Activated CD4-positive, alpha-beta T cell treated with anti-CD3 and anti-CD28 coated beads, Interleukin-2, amount 50 U/mL, for 24 hours (primary cell): ENCODE measurements around the gene KANSL1L.
"Not testable (repeated sequence)": the region's sequence is repeated elsewhere in the genome, so short reads cannot be mapped to it uniquely, and the experiment has no call there.

Experiments
- DNase-seq, 2 donors: peaks; one replicate each; pipeline ENCODE4 v3.0.0-alpha.2; 2020; ENCODE audit warnings: low read depth in 1 of 2, low spot score in 1 of 2

Gene KANSL1L

DNA sequence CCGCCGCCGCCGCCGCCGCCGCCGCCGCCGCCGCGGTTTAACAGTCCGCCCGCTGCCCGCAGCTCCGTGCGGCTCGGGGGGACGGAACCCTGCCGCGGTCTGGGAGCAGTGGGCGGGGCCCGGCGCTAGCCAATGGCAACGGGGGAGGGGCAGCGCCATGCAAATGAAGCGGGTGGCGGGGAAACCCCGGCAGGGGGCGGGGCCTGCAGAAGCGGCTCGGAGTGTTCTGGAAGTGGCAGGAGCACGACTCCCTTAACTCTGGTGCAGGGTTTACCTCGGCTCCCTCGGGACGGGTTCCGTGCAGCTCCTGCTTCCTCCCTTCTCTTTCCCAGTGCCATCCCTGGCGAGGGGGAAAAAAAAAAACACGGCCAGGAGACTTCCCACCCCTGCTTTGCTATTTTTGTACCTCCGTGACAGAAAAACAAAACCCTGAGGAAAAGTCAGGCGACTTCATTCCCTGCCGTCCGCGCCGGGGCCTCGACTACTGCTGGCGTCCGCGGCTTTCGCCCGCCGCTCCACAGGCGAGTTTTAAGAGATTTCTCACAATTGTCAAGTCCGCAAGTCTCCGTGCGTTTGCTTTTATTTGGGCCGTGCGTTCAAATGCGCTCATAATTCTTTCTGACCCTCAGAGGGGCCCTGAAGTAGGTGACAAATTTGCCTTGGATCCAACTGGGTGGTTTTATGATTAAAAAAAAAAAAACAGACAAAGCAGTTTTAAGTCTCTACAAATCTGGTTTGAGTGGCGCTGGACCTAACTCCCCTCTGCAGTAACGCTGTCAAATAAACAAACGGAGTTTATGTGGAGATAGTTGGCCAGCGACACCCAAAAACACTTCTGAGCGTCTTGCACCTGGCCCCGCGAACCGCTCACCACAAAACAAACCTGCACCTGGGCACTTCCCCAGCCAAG lies at the start of gene KANSL1L:
Gene KANSL1L, minus strand, starts transcription at position 101 of the 910 bp plus-strand sequence. CDS start 16,827 bp downstream, outside the sequence.
- peak; percentile 91 to 95 for DNase-seq

DNA sequence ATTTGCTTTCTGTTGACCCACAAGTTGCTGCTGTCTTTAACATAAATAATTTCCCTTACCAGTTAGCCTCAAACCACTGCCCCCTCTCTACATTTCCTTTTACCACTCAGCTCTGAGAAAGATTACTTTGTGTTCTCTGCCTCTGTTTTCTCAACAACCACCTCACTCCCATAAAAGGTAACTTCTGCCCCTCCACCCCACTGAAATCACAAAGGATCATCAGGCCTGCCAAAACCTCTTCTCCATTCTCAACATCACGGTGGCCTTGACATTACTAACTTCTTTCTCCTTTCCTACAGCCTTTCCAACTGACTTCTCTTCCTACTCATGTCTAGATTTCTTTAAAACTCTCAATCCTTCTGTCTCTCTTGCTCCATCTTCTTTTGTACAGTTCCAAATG lies 43.9 kb upstream of the KANSL1L start:
- no peak for DNase-seq

GRCh38 chr2:210210185-210210584 lies 39.0 kb upstream of the KANSL1L start:
- no peak for DNase-seq

GRCh38 chr2:210207929-210208328 lies 36.7 kb upstream of the KANSL1L start:
- no peak for DNase-seq

DNA sequence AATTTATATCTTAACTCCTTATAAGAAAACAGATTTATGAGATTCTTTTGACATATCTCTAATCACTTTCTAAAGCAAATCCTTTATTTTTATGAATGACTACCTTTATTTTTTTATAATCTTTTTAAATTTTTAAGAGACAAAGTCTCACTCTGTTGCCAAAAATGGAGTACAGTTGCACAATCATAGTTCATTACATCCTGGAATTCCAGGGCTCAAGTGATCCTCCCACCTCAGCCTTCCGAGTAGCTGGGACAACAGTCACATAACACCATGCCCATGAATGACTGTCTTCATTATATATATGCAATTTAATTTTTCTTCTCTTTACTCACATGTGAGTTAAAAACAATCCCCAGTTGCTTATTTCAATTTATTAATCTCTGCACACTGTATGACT lies 32.3 kb upstream of the KANSL1L start:
- DNase-seq: no peak

DNA sequence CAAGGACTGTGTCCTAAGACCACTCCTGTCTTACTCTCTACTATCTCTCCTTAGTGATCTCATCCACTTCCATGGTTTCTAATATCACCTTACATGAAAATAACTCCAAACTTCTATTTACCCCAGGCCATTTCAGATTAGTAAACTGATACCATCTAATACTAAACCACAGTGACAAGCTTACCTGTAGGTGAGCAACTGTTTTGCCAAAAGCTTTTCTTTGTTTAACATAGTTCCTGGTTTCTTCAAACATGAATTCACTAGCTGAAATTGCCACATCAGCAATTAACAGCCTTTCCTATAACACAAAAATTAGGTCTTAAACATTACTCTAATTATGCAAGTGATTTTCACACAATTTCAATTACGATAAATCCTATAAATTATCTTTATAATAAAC lies 31.9 kb upstream of the KANSL1L start:
- DNase-seq: no peak

DNA sequence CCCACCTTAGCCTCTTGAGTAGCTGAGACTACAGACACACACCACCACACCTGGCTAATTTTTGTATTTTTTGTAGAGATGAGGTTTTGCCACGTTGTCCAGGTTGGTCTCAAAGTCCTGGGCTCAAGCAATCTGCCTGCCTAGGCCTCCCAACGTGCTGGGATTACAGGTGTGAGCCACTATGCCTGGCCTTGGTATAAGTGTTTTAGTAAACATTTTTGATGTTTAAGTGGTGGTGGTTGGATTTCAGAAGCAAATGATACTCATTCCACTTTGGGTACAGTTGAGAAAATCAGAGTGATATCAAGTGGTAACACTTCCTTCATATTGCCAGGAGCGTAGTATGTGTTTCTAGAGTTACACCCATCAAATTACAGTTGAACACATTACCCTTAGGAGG lies 28.6 kb upstream of the KANSL1L start:
- DNase-seq: no peak

DNA sequence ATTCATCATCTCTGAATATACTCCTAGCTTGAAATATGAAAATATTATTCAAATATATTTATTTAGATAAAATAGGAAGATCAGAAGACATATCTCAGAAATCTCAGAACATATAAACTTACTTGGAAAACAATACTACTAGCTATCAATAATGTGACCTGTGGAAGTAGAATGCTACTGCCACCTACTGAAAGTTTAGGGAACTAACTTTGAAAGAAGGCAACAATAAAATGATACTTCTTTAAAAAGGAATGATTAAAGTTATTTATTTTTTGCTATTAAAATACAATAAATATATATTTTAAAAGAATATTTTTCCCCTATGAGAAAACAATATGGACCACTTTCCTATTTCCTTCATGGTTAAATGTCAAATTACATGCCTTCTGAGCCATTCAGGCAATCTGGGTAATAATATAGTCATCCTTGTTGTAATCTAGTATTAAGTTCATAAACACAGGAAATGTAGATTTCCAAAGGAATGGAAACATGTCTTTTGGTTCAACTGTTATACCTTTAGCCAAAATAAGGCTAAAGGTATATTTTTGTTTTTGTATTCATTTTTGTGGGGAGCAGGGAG lies 28.1 kb upstream of the KANSL1L start:
- DNase-seq: no peak

DNA sequence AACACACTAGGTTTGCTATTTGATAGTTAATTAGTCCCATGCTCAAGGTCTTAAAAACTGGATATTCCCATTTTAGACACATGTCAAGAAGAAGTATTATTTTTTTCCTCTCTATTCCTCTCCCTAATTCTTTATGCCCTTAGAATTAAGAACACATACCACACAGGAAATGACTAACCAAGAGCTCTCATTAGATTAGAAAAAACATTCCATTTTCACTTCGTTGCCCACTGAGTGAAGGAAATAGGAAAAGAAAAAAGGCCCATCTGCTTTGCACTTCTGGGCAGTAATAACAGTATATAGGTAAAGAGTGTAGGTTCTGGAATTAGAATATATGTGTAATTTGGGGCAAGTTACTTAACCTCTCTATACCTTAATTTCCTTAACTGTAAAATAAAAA lies 27.1 kb upstream of the KANSL1L start:
- no peak for DNase-seq

DNA sequence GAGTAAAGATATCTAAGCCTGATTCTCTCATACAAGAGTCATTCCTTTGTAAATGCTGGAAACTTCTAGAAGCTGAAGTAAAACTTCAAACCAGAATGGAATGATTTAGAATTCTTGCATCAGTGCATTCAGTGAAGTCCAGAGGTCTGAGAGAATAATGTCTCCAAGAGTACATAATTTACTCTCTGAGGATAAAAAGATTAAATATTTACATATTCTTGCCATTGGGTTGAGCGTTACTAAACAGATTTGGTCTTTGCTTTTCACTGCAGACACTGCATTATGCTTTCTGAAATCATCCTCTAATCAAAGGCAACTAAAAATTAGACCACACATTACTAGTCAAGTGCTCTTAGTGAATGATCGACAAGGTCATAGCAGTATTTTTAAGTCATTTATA lies 26.5 kb upstream of the KANSL1L start:
- no peak for DNase-seq

DNA sequence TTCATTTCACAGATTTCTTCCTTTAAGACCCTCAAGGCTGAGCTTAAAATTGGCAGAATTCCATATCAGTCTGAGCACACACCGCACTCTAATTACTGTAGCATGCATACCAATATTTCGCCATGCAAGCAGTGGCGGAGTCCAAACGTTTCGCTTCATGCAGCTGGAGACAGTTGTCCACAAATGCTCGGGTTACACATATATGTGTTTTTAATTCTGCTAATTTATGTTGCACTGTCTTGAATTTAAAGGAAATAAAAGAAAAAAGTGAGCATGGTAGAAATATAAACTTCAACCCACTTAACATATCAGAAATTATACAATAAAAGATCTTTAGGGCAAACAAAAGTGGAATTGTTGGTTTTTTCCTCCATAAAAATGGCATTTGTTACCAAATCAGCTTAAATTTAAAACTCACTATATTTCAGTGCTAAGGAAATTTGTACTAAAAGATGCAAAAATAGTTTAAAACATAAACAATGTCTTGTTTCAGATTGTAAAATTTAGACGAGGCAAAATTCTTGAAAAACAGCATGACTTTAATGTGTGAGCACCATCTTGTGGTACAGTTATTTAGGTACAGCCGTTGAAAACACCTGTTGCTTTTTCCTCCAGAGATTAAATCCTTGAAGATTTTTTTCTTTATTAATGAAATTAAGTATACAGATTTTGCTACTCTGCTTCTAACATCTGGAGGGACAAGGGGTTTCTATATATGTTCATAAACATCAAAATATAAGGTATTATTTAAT lies 24.1 kb upstream of the KANSL1L start:
- no peak for DNase-seq

GRCh38 chr2:210190345-210190744 lies 19.1 kb upstream of the KANSL1L start:
- no peak for DNase-seq

DNA sequence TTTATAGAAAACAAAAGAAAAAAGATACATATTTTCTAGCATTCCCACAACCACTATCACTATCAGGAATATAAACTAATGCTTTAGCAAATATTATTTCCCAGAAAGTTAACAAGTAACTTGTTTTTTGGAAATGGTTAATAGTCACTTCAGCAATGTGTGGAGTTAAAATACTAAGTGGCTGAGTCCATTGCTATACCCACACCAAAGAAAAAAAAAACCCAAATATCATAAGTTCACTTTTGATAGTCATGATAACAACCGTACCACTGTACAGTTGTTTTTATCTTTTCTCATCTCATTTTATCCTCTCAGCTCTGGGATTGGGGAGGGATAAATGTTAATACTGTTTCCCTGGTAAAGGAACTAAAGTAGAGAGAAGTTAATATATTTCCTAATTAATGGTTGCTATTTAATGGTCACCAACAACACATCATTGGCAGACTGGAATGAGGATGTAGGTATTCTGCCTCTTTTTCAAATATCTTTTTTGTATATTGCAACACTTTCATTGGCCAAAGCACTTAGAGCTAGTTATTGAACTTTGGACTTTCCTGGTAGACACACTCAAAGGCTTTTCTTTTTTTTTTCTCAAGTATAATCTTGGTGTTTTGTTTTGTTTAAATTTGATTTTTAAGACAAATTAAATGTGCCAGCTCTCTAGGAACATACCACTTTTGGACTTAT lies 18.4 kb upstream of the KANSL1L start:
- no peak for DNase-seq

DNA sequence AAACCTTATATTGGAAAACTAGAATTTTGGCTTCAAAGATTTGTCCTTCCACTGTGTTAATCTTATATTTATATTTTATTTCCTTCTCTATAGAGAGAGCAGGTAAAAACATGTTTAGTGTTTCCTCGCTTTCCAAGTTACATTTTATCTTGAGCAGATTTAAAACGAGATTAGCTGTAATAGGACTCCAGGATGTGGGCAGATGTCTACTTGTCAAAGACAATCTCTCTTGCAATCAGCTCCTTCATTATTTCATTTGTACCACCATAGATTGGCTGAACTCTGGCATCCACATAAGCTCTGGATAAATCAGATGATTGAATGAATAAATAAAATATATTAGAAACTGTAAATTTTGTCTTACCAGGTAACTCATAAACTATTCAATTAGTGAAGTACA lies 17.5 kb upstream of the KANSL1L start:
- no peak for DNase-seq

DNA sequence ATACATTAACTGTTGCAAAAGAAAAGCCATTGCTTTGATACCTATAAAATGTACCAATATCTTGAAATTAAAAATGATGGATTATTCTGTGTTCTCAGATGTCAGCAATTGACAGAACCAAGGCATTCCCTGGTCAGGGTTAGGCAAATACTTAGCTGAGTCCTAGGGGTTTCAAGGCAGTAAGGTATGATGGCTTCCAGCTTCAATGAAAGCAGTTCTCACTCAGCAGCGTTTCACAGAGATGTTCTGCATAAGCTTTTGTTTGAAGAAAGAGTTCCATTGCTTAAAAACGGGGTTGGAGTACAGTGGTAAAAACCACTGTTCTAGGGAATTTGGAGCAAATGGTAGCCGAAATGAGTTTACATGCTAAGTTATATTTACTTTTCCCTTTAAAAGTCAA lies 17.0 kb upstream of the KANSL1L start:
- no peak for DNase-seq

- DNase-seq: not testable (repeated sequence)
These were observed 12.7 kb upstream of the KANSL1L start for GRCh38 chr2:210183936-210184335.

DNA sequence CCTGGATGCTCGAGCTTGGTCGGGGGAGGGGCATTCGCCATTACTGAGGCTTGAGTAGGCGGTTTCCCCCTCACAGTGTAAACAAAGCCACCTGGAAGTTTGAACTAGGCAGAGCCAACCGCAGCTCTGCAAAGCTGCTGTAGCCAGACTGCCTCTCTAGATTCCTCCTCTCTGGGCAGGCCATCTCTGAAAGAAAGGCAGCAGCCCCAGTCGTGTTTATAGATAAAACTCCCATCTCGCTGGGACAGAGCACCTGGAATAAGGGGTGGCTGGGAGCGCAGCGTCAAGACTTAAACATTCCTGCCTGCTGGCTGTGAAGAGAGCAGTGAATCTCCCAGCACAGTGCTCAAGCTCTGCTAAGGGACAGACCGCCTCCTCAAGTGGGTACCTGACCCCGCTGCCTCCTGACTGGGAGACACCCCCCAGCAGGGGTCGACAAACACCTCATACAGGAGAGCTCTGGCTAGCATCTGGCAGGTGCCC lies 10.4 kb upstream of the KANSL1L start:
- DNase-seq: not testable (repeated sequence)

GRCh38 chr2:210181033-210181605 lies 9.9 kb upstream of the KANSL1L start:
- DNase-seq: not testable (repeated sequence)

DNA sequence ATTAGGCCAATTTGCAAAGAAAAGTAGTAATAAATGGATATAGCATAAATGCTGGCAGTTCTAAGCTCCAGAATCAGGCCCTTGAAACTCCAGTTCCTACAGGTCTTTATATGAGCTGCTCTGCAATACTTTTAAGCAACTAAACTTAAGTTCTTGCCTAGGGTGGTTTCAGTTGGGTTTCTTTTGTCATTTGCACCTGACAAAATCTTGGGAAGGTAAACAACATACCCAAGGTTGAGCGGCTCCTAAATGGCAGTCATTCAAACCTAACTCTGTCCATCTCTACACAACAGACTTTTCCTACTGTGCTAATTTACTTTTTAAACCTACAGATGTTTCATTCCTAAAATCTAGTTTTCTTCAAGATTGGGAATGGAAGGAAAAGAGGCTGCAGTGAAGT lies 9.3 kb upstream of the KANSL1L start:
- DNase-seq: no peak

DNA sequence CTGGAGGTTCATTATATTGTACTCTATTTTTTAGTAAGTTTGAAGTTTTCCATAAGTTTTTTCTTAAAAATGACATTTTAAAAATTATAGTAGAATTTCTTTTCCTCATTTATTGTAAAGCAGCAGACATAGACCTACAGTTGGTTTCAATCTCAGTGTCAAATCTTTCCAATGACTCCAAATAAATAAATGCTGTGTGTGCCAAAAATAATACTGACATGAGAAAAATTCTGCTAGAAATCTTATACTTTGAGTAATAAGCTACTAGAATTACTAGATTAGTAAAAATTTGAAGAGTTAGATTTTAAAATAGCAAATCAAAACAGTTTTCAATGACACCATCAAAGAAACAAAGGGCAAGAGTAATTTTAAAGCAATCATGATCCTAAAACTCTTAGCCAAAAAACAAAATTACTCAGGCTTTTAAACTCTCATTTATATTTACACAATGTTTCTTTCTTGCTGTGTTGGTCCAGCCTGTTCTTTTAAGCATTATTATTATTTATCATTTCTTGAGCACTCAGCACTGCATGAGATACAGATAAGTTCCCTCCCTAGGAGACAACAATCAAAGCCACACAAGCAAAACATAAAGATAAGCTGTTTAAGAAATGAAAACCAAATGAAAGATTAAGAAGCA lies 8.3 kb upstream of the KANSL1L start:
- DNase-seq: no peak
